IMR-90 (cell line): ENCODE measurements around the gene PKNOX1. TPM values are rescaled to one million over a fixed set of nuclear protein-coding genes. Genes with fewer than 3 reads are reported as not detected.

Source experiments
- ATAC-seq: fragments of 200-7000 bp; cut with Tn5 transposase; 2 replicates; pipeline ENCODE4 v1.9.1; 2020; ENCODE audit warnings: low read depth, mild to moderate bottlenecking, moderate library complexity
- BruUV-seq: library from RNA; stranded (reverse); fragments of 400-500 nt; replicated peaks from 2 replicates; lab custom pipeline; 2021; lab: Mats Ljungman, UMichigan
- CTCF ChIA-PET: fragments of 300-600 bp; formaldehyde crosslinking; extraction: SDS; loops from one replicate; lab custom pipeline; 2021; ENCODE audit warnings: antibody characterized with exemption; lab: Yijun Ruan, JAX
- POLR2A ChIA-PET: fragments of 300-600 bp; sonication (Branson Sonifier 250); formaldehyde crosslinking; loops from one replicate; lab custom pipeline; 2022; ENCODE audit warnings: antibody characterized with exemption; ENCODE audit not compliant: unreplicated experiment; lab: Charles Lee
- DNase-seq: peaks from one replicate; pipeline ENCODE4 v3.0.0; 2013
- H2AFZ ChIP-seq: replicated peaks from 2 replicates; pipeline ENCODE3; 2013; ENCODE audit warnings: low read length, mild to moderate bottlenecking; ENCODE audit not compliant: poor library complexity
- H2AK5ac ChIP-seq: 2 replicates; pipeline ENCODE4 v1.6.1; 2013; ENCODE audit warnings: low read depth, low read length, inconsistent platforms
- H2AK9ac ChIP-seq: replicated peaks from 2 replicates; pipeline ENCODE3; 2013; ENCODE audit warnings: mild to moderate bottlenecking, low read depth, low read length, moderate library complexity; ENCODE audit not compliant: poor library complexity
- H2BK120ac ChIP-seq: 2 replicates; pipeline ENCODE4 v1.6.1; 2013; ENCODE audit warnings: low read depth, low read length, inconsistent platforms
- H2BK15ac ChIP-seq: 3 replicates; pipeline ENCODE4 v1.6.1; 2013; ENCODE audit warnings: low read depth, low read length, inconsistent platforms
- H2BK20ac ChIP-seq: 2 replicates; pipeline ENCODE4 v1.6.1; 2013; ENCODE audit warnings: low read depth, mild to moderate bottlenecking, inconsistent platforms, low read length, moderate library complexity
- H2BK5ac ChIP-seq: 2 replicates; pipeline ENCODE4 v1.6.1; 2013; ENCODE audit warnings: mild to moderate bottlenecking, low read depth, low read length, inconsistent platforms; ENCODE audit not compliant: poor library complexity, severe bottlenecking
- H3K14ac ChIP-seq: replicated peaks from 2 replicates; pipeline ENCODE4 v1.6.1; 2013; ENCODE audit warnings: low read depth, low read length, inconsistent platforms
- H3K18ac ChIP-seq: 2 replicates; pipeline ENCODE4 v1.6.1; 2013; ENCODE audit warnings: low read depth, low read length, control low read depth
- H3K23ac ChIP-seq: 2 replicates; pipeline ENCODE4 v1.6.1; 2013; ENCODE audit warnings: low read depth, low read length, inconsistent platforms
- H3K27ac ChIP-seq: 2 replicates; pipeline ENCODE4 v1.5.1; 2013; ENCODE audit warnings: mild to moderate bottlenecking, control low read depth, low read length; ENCODE audit not compliant: insufficient read depth
- H3K27me3 ChIP-seq: 2 replicates; pipeline ENCODE4 v1.6.1; 2013; ENCODE audit warnings: low read length; ENCODE audit not compliant: control insufficient read depth, insufficient read depth
- H3K36me3 ChIP-seq: 2 replicates; pipeline ENCODE4 v1.6.1; 2013; ENCODE audit warnings: low read length, mixed read lengths; ENCODE audit not compliant: control insufficient read depth, insufficient read depth
- H3K4ac ChIP-seq: 2 replicates; pipeline ENCODE4 v1.6.1; 2013; ENCODE audit warnings: low read depth, low read length, inconsistent platforms
- H3K4me1 ChIP-seq: 2 replicates; pipeline ENCODE4 v1.6.1; 2013; ENCODE audit warnings: low read length, mixed read lengths; ENCODE audit not compliant: control insufficient read depth, insufficient read depth
- H3K4me2 ChIP-seq: 2 replicates; pipeline ENCODE4 v1.6.1; 2013; ENCODE audit warnings: low read depth, mild to moderate bottlenecking, control low read depth, low read length, moderate library complexity
- H3K4me3 ChIP-seq: 2 replicates; pipeline ENCODE4 v1.5.1; 2013; ENCODE audit warnings: low read depth, mild to moderate bottlenecking, control low read depth, low read length, moderate library complexity; ENCODE audit not compliant: insufficient read depth
- H3K56ac ChIP-seq: 2 replicates; pipeline ENCODE4 v1.6.1; 2013; ENCODE audit warnings: low read length, inconsistent platforms; ENCODE audit not compliant: insufficient read depth; ENCODE audit errors: extremely low read depth
- H3K79me1 ChIP-seq, 2 experiments: 2 replicates each; pipeline ENCODE4 v1.6.1; 2013; ENCODE audit warnings: low read length in 2 of 2, inconsistent platforms in 1 of 2, low read depth in 1 of 2
- H3K9ac ChIP-seq: 2 replicates; pipeline ENCODE4 v1.6.1; 2013; ENCODE audit warnings: low read depth, low read length, control low read depth
- H3K9me1 ChIP-seq: 2 replicates; pipeline ENCODE4 v1.6.1; 2013; ENCODE audit warnings: low read length, inconsistent platforms; ENCODE audit not compliant: insufficient read depth
- H3K9me3 ChIP-seq: 2 replicates; pipeline ENCODE4 v1.6.1; 2013; ENCODE audit warnings: low read length; ENCODE audit not compliant: control insufficient read depth, insufficient read depth
- H4K20me1 ChIP-seq: 2 replicates; pipeline ENCODE4 v1.6.1; 2013; ENCODE audit warnings: low read length, inconsistent platforms; ENCODE audit not compliant: insufficient read depth
- H4K5ac ChIP-seq: 2 replicates; pipeline ENCODE4 v1.6.1; 2013; ENCODE audit warnings: mild to moderate bottlenecking, low read depth, low read length, control low read depth
- H4K8ac ChIP-seq, 2 experiments: 2 replicates each; pipeline ENCODE4 v1.6.1; 2013; ENCODE audit warnings: low read depth in 2 of 2, low read length in 2 of 2, control low read depth in 1 of 2, inconsistent platforms in 1 of 2
- H4K91ac ChIP-seq: 2 replicates; pipeline ENCODE4 v1.6.1; 2013; ENCODE audit warnings: low read depth, low read length, inconsistent platforms; ENCODE audit not compliant: insufficient read depth
- BHLHE40 ChIP-seq: fragments of 150-350 bp; IDR thresholded peaks from 2 replicates; pipeline ENCODE4 v1.6.1; 2016; ENCODE audit warnings: mild to moderate bottlenecking, low read depth, low read length
- CEBPB ChIP-seq: IDR thresholded peaks from 2 replicates; pipeline ENCODE4 v1.6.1; 2012; ENCODE audit warnings: low read depth, low read length, improper control_type of control experiment
- CHD1 ChIP-seq: IDR thresholded peaks from 2 replicates; pipeline ENCODE4 v1.6.1; 2012; ENCODE audit warnings: low read depth, low read length, improper control_type of control experiment
- CTCF ChIP-seq: conservative IDR thresholded peaks from 2 replicates; pipeline ENCODE4 v1.5.1; 2012; ENCODE audit warnings: mild to moderate bottlenecking, low read depth, low read length, improper control_type of control experiment
- ELK1 ChIP-seq: fragments of 150-350 bp; IDR thresholded peaks from 2 replicates; pipeline ENCODE4 v1.6.1; 2016; ENCODE audit warnings: low read depth, mild to moderate bottlenecking, low read length, moderate library complexity, borderline replicate concordance
- FOS ChIP-seq: fragments of 150-350 bp; IDR thresholded peaks from 2 replicates; pipeline ENCODE4 v1.6.1; 2016; ENCODE audit warnings: low read depth, low read length
- MAFK ChIP-seq: IDR thresholded peaks from 2 replicates; pipeline ENCODE4 v1.6.1; 2012; ENCODE audit warnings: low read depth, low read length, improper control_type of control experiment
- MAZ ChIP-seq: IDR thresholded peaks from 2 replicates; pipeline ENCODE4 v1.6.1; 2012; ENCODE audit warnings: low read depth, mild to moderate bottlenecking, low read length, improper control_type of control experiment, moderate library complexity, borderline replicate concordance
- MXI1 ChIP-seq: IDR thresholded peaks from 2 replicates; pipeline ENCODE4 v1.6.1; 2012; ENCODE audit warnings: low read depth, mild to moderate bottlenecking, low read length, moderate library complexity, borderline replicate concordance
- NFE2L2 ChIP-seq: fragments of 150-350 bp; IDR thresholded peaks from 2 replicates; pipeline ENCODE4 v1.6.1; 2016; ENCODE audit warnings: low read depth, mild to moderate bottlenecking, low read length
- POLR2A ChIP-seq: IDR thresholded peaks from 2 replicates; pipeline ENCODE4 v1.6.1; 2012; ENCODE audit warnings: mild to moderate bottlenecking, low read depth, low read length
- RAD21 ChIP-seq: IDR thresholded peaks from 2 replicates; pipeline ENCODE4 v1.6.1; 2012; ENCODE audit warnings: low read length, improper control_type of control experiment
- RCOR1 ChIP-seq: IDR thresholded peaks from 2 replicates; pipeline ENCODE4 v1.6.1; 2012; ENCODE audit warnings: mild to moderate bottlenecking, low read length, improper control_type of control experiment; ENCODE audit not compliant: insufficient replicate concordance
- RFX5 ChIP-seq: IDR thresholded peaks from 2 replicates; pipeline ENCODE4 v1.8.0; 2012; ENCODE audit warnings: low read depth, mild to moderate bottlenecking, low read length, moderate library complexity
- SMC3 ChIP-seq: fragments of 150-350 bp; IDR thresholded peaks from 2 replicates; pipeline ENCODE4 v1.6.1; 2016; ENCODE audit warnings: low read depth, mild to moderate bottlenecking, antibody characterized with exemption, low read length, moderate library complexity
- USF2 ChIP-seq: fragments of 150-350 bp; IDR thresholded peaks from 2 replicates; pipeline ENCODE4 v1.6.1; 2017; ENCODE audit warnings: mild to moderate bottlenecking, antibody characterized with exemption, low read length, low read depth
- WGBS, 2 experiments: methylation state at CpG; one replicate each; pipeline versions ENCODE4 v1.1.5 to v1.1.7; 2013; ENCODE audit warnings: missing lambda C conversion rate in 2 of 2; ENCODE audit not compliant: insufficient read length in 1 of 2; ENCODE audit errors: extremely low coverage in 2 of 2; 5-methylcytosine and 5-hydroxymethylcytosine counted together
- dilution Hi-C: fragments of 300-500 bp; cut with HindIII; formaldehyde crosslinking; loops from one replicate; pipeline ENCODE4 v1.14.3; 2018; ENCODE audit warnings: low sequenced_read_pairs; ENCODE audit not compliant: unreplicated experiment
- in situ Hi-C: fragments of 300-500 bp; cut with MboI; formaldehyde crosslinking; loops from 3 replicates; pipeline ENCODE4 v1.14.3; 2019; ENCODE audit warnings: low sequenced_read_pairs, inconsistent platforms, mixed read lengths
- intact Hi-C: fragments of 100-400 bp; cut with micrococcal nuclease; formaldehyde crosslinking; loops from 2 replicates; pipeline ENCODE4 v1.10.0; 2022
- polyA plus RNA-seq, 3 experiments: library from polyadenylated mRNA; depleted of rRNA; stranded (reverse); fragments of >200 nt; gene quantifications; 2 replicates each; pipeline ENCODE4 v1.2.3, GENCODE V29; 2012; ENCODE audit warnings: low replicate concordance in 1 of 3
- total RNA-seq: library from RNA; depleted of rRNA; stranded (reverse); fragments of >200 nt; gene quantifications from 2 replicates; pipeline ENCODE4 v1.2.3, GENCODE V29; 2012

PKNOX1 gene
- total and polyA plus RNA-seq, 2 of the 4 experiments (the other 2 are of a cell fraction), result 35.0 to 61.0 TPM

GRCh38 chr21:43006874-43007208 is 32.5 kb downstream of the PKNOX1 start:
- ATAC-seq, result peak; percentile 41
- H4K91ac ChIP-seq, result no peak overlapping the region
- peaks cover 3% of the 10 kb centered on the region; the same call in 1 of the 2 replicates for H4K20me1 ChIP-seq
- DNase-seq, result no peak
- WGBS, 2 experiments, result 83% methylated on average over 1 of the region's 4 CpGs; no CpG with 5 or more reads in 1 of the 2 experiments
- H4K8ac ChIP-seq, result peak overlapping the region; percentile 16 to 37; a peak in 2 of 4 replicates
- intact Hi-C loops, result no loop called here
- peak overlapping the region; percentile 38; the same call in 2 of the 3 replicates for H2BK15ac ChIP-seq
- ChIA-PET CTCF (no interaction called here), POLR2A (no interaction called here)
- H2BK120ac ChIP-seq, result peak overlapping the region; percentile 50; the same call in 1 of the 2 replicates
- peak overlapping the region; percentile 18 for H3K4me2 ChIP-seq
- TF ChIP-seq USF2, result no peak
- TF ChIP-seq NFE2L2, result no peak
- TF ChIP-seq CEBPB, result no peak
- no peak for TF ChIP-seq CHD1
- TF ChIP-seq MAZ, result no peak
- no peak for TF ChIP-seq RAD21
- TF ChIP-seq POLR2A, result no peak
- TF ChIP-seq MXI1, result no peak
- TF ChIP-seq RFX5, result no peak
- TF ChIP-seq SMC3, result no peak
- TF ChIP-seq CTCF, result no peak
- no peak for TF ChIP-seq ELK1
- no peak for TF ChIP-seq RCOR1
- TF ChIP-seq BHLHE40, result no peak
- no peak for TF ChIP-seq FOS
- TF ChIP-seq MAFK, result no peak
- no TSS peak for BruUV-seq
- dilution Hi-C loops, result no loop called here
- no peak overlapping the region for H3K56ac ChIP-seq
- H3K27ac ChIP-seq, result peak overlapping the region; percentile 75; the same call in 1 of the 2 replicates
- peak overlapping the region; percentile 24; the same call in 1 of the 2 replicates for H3K14ac ChIP-seq
- H3K9me3 ChIP-seq, result no peaks in the 10 kb centered on the region
- no peak overlapping the region for H3K23ac ChIP-seq
- H3K9ac ChIP-seq, result no peak overlapping the region
- no peak overlapping the region for H3K4ac ChIP-seq
- no peak overlapping the region for H3K4me3 ChIP-seq
- peak overlapping the region; percentile 91; the same call in 1 of the 2 replicates for H3K18ac ChIP-seq
- H2AK9ac ChIP-seq, result no peak overlapping the region
- peaks cover 19% of the 10 kb centered on the region for H3K36me3 ChIP-seq
- H2BK20ac ChIP-seq, result peak overlapping the region; percentile 2; the same call in 1 of the 2 replicates
- H3K79me1 ChIP-seq, result peaks cover 29 to 63% of the 10 kb centered on the region in 2 experiments
- H3K9me1 ChIP-seq, result peaks cover 12% of the 10 kb centered on the region
- H3K27me3 ChIP-seq, result no peaks in the 10 kb centered on the region
- H2AFZ ChIP-seq, result no peak overlapping the region
- in situ Hi-C loops, result no loop called here
- peak overlapping the region; percentile 35; the same call in 1 of the 2 replicates for H2AK5ac ChIP-seq
- H4K5ac ChIP-seq, result peak overlapping the region; percentile 51; the same call in 1 of the 2 replicates
- H2BK5ac ChIP-seq, result peak overlapping the region; percentile 75
- H3K4me1 ChIP-seq, result peaks cover 9% of the 10 kb centered on the region
